ENCODE measurements around the gene DAW1. TPM values are rescaled to one million over a fixed set of nuclear protein-coding genes. Genes with fewer than 3 reads are reported as not detected.

The DAW1 gene
- total RNA-seq, 3 donors from 2014 or later = not detected

DNA sequence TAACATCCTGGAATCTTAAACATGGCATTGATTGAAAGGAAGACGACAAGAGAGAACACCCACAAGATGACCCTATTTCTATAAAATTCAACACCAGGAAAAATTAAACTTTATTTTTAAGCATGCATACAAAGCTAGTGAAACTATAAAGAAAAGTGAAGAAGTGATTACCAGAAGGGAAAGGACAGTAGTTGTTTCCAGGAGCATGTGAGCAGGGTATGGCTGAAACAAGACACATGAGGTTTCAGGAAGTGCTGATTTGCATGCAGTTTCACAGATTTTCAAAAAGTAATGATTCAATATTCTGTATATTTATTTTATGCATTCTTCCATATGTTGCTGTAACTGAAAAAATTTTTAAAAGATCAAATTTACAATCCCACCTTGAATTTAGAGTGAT lies 24.6 kb upstream of the DAW1 start:
- TF ChIP-seq, protein P1, sequence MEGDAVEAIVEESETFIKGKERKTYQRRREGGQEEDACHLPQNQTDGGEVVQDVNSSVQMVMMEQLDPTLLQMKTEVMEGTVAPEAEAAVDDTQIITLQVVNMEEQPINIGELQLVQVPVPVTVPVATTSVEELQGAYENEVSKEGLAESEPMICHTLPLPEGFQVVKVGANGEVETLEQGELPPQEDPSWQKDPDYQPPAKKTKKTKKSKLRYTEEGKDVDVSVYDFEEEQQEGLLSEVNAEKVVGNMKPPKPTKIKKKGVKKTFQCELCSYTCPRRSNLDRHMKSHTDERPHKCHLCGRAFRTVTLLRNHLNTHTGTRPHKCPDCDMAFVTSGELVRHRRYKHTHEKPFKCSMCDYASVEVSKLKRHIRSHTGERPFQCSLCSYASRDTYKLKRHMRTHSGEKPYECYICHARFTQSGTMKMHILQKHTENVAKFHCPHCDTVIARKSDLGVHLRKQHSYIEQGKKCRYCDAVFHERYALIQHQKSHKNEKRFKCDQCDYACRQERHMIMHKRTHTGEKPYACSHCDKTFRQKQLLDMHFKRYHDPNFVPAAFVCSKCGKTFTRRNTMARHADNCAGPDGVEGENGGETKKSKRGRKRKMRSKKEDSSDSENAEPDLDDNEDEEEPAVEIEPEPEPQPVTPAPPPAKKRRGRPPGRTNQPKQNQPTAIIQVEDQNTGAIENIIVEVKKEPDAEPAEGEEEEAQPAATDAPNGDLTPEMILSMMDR (IDR thresholded peaks at IDR 0.05) = no peak
- no peak for TF ChIP-seq POLR2A (IDR thresholded peaks at IDR 0.05)
- no peak for TF ChIP-seq POLR2AphosphoS5 (IDR thresholded peaks at IDR 0.05)
- Histone ChIP-seq H3K27ac (no peak overlapping the region), H3K36me3 (no peaks in the 10 kb centered on the region), H3K9me3 (no peaks in the 10 kb centered on the region), H3K4me1 (no peaks in the 10 kb centered on the region), H3K27me3 (no peaks in the 10 kb centered on the region), H3K4me3 (no peak overlapping the region)
- intact Hi-C loops (cut with DNase I; ENCODE audit: low total_unique reads) = no loop called here
- no peak for DNase-seq (ENCODE audit: low spot score in 2 of 2)

DNA sequence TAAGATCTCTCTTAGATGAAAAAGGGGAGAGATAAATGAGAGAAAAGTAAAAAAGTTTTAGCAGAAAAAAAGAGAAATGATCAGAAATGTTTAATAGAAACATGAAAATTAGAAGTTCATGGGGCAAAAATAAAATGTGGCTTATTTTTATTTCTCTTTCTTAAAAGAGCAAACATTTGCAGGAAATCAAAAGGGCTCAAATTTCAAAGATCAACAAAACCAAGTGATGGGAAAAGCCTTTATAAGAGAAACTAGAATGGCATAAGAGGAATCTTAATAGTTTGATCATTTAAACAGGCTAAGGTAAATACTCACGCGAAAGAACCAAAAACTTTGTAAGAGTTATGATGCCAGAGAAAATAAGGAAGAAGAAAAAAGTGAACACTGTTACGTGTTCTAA lies 23.3 kb upstream of the DAW1 start:
- no peaks in the 10 kb centered on the region for H3K4me1 ChIP-seq
- H3K36me3 ChIP-seq = no peaks in the 10 kb centered on the region
- intact Hi-C loops (cut with DNase I; ENCODE audit: low total_unique reads) = no loop called here
- no peak for DNase-seq (ENCODE audit: low spot score in 2 of 2)
- H3K27ac ChIP-seq = peak overlapping the region in 1 of 2 donors; percentile 57
- TF ChIP-seq, protein P1 (IDR thresholded peaks at IDR 0.05) = no peak
- TF ChIP-seq POLR2A (IDR thresholded peaks at IDR 0.05) (no peak), POLR2AphosphoS5 (IDR thresholded peaks at IDR 0.05) (no peak)
- H3K27me3 ChIP-seq = no peaks in the 10 kb centered on the region
- H3K9me3 ChIP-seq = no peaks in the 10 kb centered on the region
- no peak overlapping the region for H3K4me3 ChIP-seq

DNA sequence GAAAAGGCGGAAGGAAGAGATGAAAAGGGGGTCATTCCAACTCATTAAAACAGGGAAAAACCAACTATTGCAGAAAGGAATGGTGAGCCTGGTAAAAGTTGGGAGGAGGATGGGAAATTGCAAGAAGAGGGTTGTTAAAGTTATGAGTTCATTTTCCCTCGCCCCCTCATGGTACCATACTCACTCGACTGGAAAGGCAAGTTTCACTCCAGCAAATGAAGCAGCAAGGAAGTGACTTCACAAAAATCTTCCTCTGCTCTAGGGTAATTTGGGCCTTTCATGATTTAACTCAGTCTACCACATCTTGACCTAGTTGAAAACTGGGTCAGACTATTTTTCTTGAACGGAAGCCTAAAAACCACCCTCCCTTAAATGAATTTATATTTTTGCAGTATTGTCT lies 22.8 kb upstream of the DAW1 start:
- Histone ChIP-seq H3K36me3 (no peaks in the 10 kb centered on the region), H3K27ac (peak overlapping the region in 1 of 2 donors; percentile 57), H3K4me3 (no peak overlapping the region), H3K4me1 (no peaks in the 10 kb centered on the region), H3K27me3 (no peaks in the 10 kb centered on the region), H3K9me3 (no peaks in the 10 kb centered on the region)
- DNase-seq (ENCODE audit: low spot score in 2 of 2) = peak in 1 of 2 donors; percentile 51
- no peak for TF ChIP-seq POLR2A (IDR thresholded peaks at IDR 0.05)
- TF ChIP-seq, protein P1 (IDR thresholded peaks at IDR 0.05) = no peak
- TF ChIP-seq POLR2AphosphoS5 (IDR thresholded peaks at IDR 0.05) = peak in 1 of 3 donors; percentile 29
- intact Hi-C loops (cut with DNase I; ENCODE audit: low total_unique reads) = no loop called here

DNA sequence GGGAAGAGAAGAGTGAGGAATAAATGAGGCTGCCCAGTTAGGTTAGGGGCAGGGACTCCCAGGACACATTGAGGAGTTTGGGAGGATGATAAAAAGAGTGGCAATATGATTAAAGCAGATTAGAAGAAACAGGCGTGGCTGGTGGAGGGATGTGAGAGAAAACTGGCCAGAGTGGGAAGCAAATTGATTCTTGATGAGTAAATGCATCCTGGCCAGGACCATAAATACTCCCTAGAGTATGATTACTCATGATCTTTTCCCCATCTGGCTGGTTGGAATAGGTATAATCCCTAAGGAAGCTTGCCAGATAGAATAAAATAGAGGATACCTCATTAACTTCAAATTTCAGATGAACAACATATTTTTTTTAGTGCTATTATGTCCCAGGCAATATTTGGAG lies 21.5 kb upstream of the DAW1 start:
- TF ChIP-seq, protein P1 (IDR thresholded peaks at IDR 0.05) = no peak
- no peak for TF ChIP-seq POLR2A (IDR thresholded peaks at IDR 0.05)
- no peak for TF ChIP-seq POLR2AphosphoS5 (IDR thresholded peaks at IDR 0.05)
- no peak overlapping the region for H3K27ac ChIP-seq
- no peak for DNase-seq (ENCODE audit: low spot score in 2 of 2)
- H3K4me1 ChIP-seq = no peaks in the 10 kb centered on the region
- H3K27me3 ChIP-seq = no peaks in the 10 kb centered on the region
- intact Hi-C loops (cut with DNase I; ENCODE audit: low total_unique reads) = no loop called here
- no peaks in the 10 kb centered on the region for H3K9me3 ChIP-seq
- H3K36me3 ChIP-seq = no peaks in the 10 kb centered on the region
- no peak overlapping the region for H3K4me3 ChIP-seq

DNA sequence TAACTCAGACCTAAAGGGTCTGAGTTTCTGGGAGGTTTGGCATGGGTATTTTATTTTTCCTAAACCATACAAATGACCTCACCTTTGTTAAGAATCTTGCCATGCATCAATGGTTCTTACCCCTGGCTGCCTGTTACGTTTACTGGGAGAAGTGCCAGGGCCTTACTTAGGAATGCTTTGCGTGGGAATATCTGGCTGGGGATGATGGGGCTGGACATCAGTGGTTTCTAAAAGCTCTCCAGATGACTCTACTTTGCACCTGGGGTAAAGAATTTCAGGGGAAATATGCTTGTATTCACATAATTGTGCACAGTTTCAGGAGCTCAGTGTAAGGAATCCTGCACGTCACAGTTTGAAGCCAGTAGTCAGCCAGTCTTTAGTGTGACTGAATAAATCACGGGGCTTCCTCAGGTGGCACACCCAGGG lies 18.2 kb upstream of the DAW1 start:
- peak in 1 of 2 donors; percentile 79 for DNase-seq (ENCODE audit: low spot score in 2 of 2)
- intact Hi-C loops (cut with DNase I; ENCODE audit: low total_unique reads) = no loop called here

More for the DNA sequence above, 18.2 kb upstream of the DAW1 start:
- Histone ChIP-seq H3K4me1 (no peaks in the 10 kb centered on the region), H3K27me3 (no peaks in the 10 kb centered on the region), H3K4me3 (no peak overlapping the region), H3K36me3 (no peaks in the 10 kb centered on the region), H3K9me3 (no peaks in the 10 kb centered on the region), H3K27ac (peak overlapping the region; percentile 27 to 61)
- TF ChIP-seq POLR2AphosphoS5 (IDR thresholded peaks at IDR 0.05) (no peak), POLR2A (IDR thresholded peaks at IDR 0.05) (no peak)
- TF ChIP-seq, protein P1 (IDR thresholded peaks at IDR 0.05) = no peak
